ENCODE data around the gene DPP9.

Gene DPP9

GRCh38 chr19:4711211-4711610, 12.4 kb downstream of the DPP9 start:
- Histone ChIP-seq H3K27me3 (ENCODE audit: control insufficient read depth, low read length) (no peaks in the 10 kb centered on the region), H3K79me2 (ENCODE audit: control insufficient read depth, low read length) (no peaks in the 10 kb centered on the region; the same call in 1 of the 2 replicates), H3K4me2 (ENCODE audit: low read length) (no peak overlapping the region), H3K9me3 (ENCODE audit: control insufficient read depth, insufficient read depth, low read length) (no peaks in the 10 kb centered on the region), H3K36me3 (ENCODE audit: control insufficient read depth, low read length) (peaks cover 60% of the 10 kb centered on the region), H4K20me1 (ENCODE audit: control insufficient read depth, insufficient read depth, low read depth, low read length) (no peaks in the 10 kb centered on the region), H3K9me2 (replicated peaks; ENCODE audit: control insufficient read depth, low read length) (no peaks in the 10 kb centered on the region), H3K27ac (ENCODE audit: low read depth, low read length) (no peak overlapping the region), H3K4me1 (ENCODE audit: control insufficient read depth, low read length) (no peaks in the 10 kb centered on the region), H3F3A (ENCODE audit: control insufficient read depth, insufficient read depth) (no peaks in the 10 kb centered on the region), H3K4me3 (ENCODE audit: low read length) (no peak overlapping the region)
- no peak for TF ChIP-seq EZH2phosphoT487 (IDR thresholded peaks at IDR 0.05; ENCODE audit: borderline replicate concordance, low read length)
- no peak for TF ChIP-seq CTCF (IDR thresholded peaks at IDR 0.05; ENCODE audit: low read depth, low read length, poor library complexity, severe bottlenecking)

- no peaks in the 10 kb centered on the region; the same call in 1 of the 2 replicates for H3K79me2 ChIP-seq (ENCODE audit: control insufficient read depth, low read length)
- no peak overlapping the region for H3K27ac ChIP-seq (ENCODE audit: low read depth, low read length)
- H3K4me3 ChIP-seq (ENCODE audit: low read length) = no peak overlapping the region
- no peaks in the 10 kb centered on the region for H3K27me3 ChIP-seq (ENCODE audit: control insufficient read depth, low read length)
- no peaks in the 10 kb centered on the region for H3F3A ChIP-seq (ENCODE audit: control insufficient read depth, insufficient read depth)
- H3K4me2 ChIP-seq (ENCODE audit: low read length) = no peak overlapping the region
- H4K20me1 ChIP-seq (ENCODE audit: control insufficient read depth, insufficient read depth, low read depth, low read length) = no peaks in the 10 kb centered on the region
- no peaks in the 10 kb centered on the region for H3K9me3 ChIP-seq (ENCODE audit: control insufficient read depth, insufficient read depth, low read length)
- no peaks in the 10 kb centered on the region for H3K9me2 ChIP-seq (replicated peaks; ENCODE audit: control insufficient read depth, low read length)
- peaks cover 55% of the 10 kb centered on the region for H3K36me3 ChIP-seq (ENCODE audit: control insufficient read depth, low read length)
- no peaks in the 10 kb centered on the region for H3K4me1 ChIP-seq (ENCODE audit: control insufficient read depth, low read length)
- TF ChIP-seq CTCF (IDR thresholded peaks at IDR 0.05; ENCODE audit: low read depth, low read length, poor library complexity, severe bottlenecking) (no peak), EZH2phosphoT487 (IDR thresholded peaks at IDR 0.05; ENCODE audit: borderline replicate concordance, low read length) (no peak)
Observed at GRCh38 chr19:4710281-4710600, 13.4 kb downstream of the DPP9 start.

- Histone ChIP-seq H3K79me2 (ENCODE audit: control insufficient read depth, low read length) (no peaks in the 10 kb centered on the region; the same call in 1 of the 2 replicates), H4K20me1 (ENCODE audit: control insufficient read depth, insufficient read depth, low read depth, low read length) (no peaks in the 10 kb centered on the region), H3K36me3 (ENCODE audit: control insufficient read depth, low read length) (peaks cover 53% of the 10 kb centered on the region), H3K4me1 (ENCODE audit: control insufficient read depth, low read length) (no peaks in the 10 kb centered on the region), H3K27me3 (ENCODE audit: control insufficient read depth, low read length) (no peaks in the 10 kb centered on the region), H3K4me3 (ENCODE audit: low read length) (no peak overlapping the region), H3F3A (ENCODE audit: control insufficient read depth, insufficient read depth) (no peaks in the 10 kb centered on the region), H3K9me3 (ENCODE audit: control insufficient read depth, insufficient read depth, low read length) (no peaks in the 10 kb centered on the region), H3K27ac (ENCODE audit: low read depth, low read length) (no peak overlapping the region), H3K9me2 (replicated peaks; ENCODE audit: control insufficient read depth, low read length) (no peaks in the 10 kb centered on the region), H3K4me2 (ENCODE audit: low read length) (no peak overlapping the region)
- TF ChIP-seq EZH2phosphoT487 (IDR thresholded peaks at IDR 0.05; ENCODE audit: borderline replicate concordance, low read length) (no peak), CTCF (IDR thresholded peaks at IDR 0.05; ENCODE audit: low read depth, low read length, poor library complexity, severe bottlenecking) (no peak)
Observed at GRCh38 chr19:4709440-4710280, 14.0 kb downstream of the DPP9 start.

Data from DOHH2 (cell line).